ENCODE results near the gene TCEA3.

DNA sequence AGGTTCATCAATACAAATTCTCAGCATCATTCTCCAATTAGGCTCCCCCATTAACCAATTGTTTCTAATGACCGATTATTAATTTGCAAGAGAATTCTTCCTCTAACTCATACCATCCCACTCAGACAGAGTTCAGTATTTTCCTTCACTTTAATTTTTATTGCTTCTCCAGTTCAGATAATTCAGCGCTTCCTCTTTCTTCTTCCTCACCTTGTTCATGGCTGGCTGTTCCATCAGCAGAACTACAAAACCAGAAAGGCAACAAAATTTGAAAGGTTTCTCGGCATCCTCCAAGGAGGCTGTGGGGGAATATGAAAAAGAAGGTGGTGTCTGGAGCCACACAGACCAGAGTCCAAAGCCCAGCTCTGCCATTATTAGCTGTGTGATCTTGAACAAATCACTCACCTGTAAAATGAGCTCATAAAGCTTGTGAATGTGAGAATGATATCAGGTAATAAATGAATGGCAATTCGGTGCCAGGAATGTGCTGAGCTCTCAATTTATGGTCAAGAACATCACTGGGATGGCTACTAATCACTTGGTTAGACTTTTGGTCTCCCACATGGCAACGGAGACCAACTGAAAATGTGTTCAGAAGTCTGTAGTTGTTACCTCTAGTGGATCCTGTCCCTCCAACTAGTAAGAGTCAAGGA lies 43.2 kb downstream of the TCEA3 start:
- TF ChIP-seq, protein P1, sequence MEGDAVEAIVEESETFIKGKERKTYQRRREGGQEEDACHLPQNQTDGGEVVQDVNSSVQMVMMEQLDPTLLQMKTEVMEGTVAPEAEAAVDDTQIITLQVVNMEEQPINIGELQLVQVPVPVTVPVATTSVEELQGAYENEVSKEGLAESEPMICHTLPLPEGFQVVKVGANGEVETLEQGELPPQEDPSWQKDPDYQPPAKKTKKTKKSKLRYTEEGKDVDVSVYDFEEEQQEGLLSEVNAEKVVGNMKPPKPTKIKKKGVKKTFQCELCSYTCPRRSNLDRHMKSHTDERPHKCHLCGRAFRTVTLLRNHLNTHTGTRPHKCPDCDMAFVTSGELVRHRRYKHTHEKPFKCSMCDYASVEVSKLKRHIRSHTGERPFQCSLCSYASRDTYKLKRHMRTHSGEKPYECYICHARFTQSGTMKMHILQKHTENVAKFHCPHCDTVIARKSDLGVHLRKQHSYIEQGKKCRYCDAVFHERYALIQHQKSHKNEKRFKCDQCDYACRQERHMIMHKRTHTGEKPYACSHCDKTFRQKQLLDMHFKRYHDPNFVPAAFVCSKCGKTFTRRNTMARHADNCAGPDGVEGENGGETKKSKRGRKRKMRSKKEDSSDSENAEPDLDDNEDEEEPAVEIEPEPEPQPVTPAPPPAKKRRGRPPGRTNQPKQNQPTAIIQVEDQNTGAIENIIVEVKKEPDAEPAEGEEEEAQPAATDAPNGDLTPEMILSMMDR (IDR thresholded peaks at IDR 0.05; ENCODE audit: extremely low read depth in 1 of 2, insufficient read depth in 1 of 2, low read depth in 1 of 2, low read length in 2 of 2) = no peak
- no peak for TF ChIP-seq EZH2 (IDR thresholded peaks at IDR 0.05; ENCODE audit: borderline replicate concordance, low read depth, low read length, severe bottlenecking)
- no peak for TF ChIP-seq POLR2A (IDR thresholded peaks at IDR 0.05; ENCODE audit: low read depth, low read length)
- TF ChIP-seq, protein P2, sequence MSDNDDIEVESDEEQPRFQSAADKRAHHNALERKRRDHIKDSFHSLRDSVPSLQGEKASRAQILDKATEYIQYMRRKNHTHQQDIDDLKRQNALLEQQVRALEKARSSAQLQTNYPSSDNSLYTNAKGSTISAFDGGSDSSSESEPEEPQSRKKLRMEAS (IDR thresholded peaks at IDR 0.05; ENCODE audit: insufficient read depth, insufficient read length) = no peak
- no peak for TF ChIP-seq POLR2AphosphoS5 (IDR thresholded peaks at IDR 0.05; ENCODE audit: insufficient read depth, low read depth, low read length)
- TF ChIP-seq JUN (IDR thresholded peaks at IDR 0.05; ENCODE audit: borderline replicate concordance, insufficient read depth, insufficient read length, low read depth) = no peak
- no peak for TF ChIP-seq GATA2 (IDR thresholded peaks at IDR 0.05; ENCODE audit: insufficient read depth, insufficient read length, low read depth, low read length)
